ENCODE results near the gene PLEKHS1. TPM values are rescaled to one million over a fixed set of nuclear protein-coding genes. Genes with fewer than 3 reads are reported as not detected.
"Not testable (repeated sequence)": the region's sequence is repeated elsewhere in the genome, so short reads cannot be mapped to it uniquely, and the experiment has no call there.

Gene PLEKHS1
- total RNA-seq, 3 donors from 2014 or later, result 5.3 to 19.3 (median 6.5) TPM

GRCh38 chr10:113819989-113820388 lies 68.5 kb downstream of the PLEKHS1 start:
- intact Hi-C loops (cut with DNase I, micrococcal nuclease), result no loop called here
- no peak for ATAC-seq
- no peak for DNase-seq
- no peaks in the 10 kb centered on the region for H3K4me1 ChIP-seq (ENCODE audit: low read depth)
- no peak for TF ChIP-seq CTCF (IDR thresholded peaks at IDR 0.05)
- H3K36me3 ChIP-seq (ENCODE audit: low read depth), result no peaks in the 10 kb centered on the region
- no peak overlapping the region for H3K4me3 ChIP-seq
- no peaks in the 10 kb centered on the region for H3K9me3 ChIP-seq

DNA sequence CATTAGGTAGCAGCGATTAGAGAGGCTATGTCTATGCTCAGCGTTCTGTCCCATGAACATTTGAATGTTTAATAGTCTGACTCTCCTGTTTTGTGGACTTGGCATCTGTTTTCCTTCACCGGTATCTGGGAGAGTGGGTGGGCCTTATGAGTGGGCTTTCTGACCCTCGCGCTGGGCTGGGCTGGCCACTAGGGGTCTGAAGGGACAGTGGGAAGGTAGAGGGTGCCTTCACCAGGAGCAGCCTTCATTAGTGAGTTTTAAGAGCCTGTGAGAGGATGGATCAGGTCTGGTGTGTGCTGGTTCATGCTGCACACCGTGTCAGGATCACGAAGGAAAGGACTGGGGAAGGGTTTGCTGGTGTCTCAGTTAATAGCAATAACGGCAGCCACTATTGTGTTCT lies 69.0 kb downstream of the PLEKHS1 start:
- ATAC-seq (no peak), DNase-seq (no peak)
- no peak for TF ChIP-seq CTCF (IDR thresholded peaks at IDR 0.05)
- intact Hi-C loops (cut with DNase I, micrococcal nuclease), result no loop called here
- H3K36me3 ChIP-seq (ENCODE audit: low read depth), result no peaks in the 10 kb centered on the region
- no peak overlapping the region for H3K4me3 ChIP-seq
- no peaks in the 10 kb centered on the region for H3K4me1 ChIP-seq (ENCODE audit: low read depth)
- no peaks in the 10 kb centered on the region for H3K9me3 ChIP-seq

DNA sequence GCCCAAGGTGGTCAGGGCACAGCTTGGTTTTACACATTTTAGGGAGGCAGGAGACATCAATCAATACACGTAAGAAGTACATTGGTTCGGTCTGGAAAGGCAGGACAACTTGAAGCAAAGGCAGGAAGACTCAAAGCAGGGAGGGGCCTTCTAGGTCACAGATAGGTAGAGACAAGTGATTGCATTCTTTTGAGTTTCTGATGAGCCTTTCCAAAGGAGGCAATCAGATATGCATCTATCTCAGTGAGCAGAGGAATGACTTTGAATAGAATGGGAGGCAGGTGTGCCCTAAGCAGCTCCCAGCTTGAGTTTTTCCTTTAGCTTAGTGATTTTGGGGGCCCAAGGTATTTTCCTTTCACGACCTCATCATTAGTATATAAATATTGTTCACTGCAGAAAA lies 69.8 kb downstream of the PLEKHS1 start:
- H3K4me3 ChIP-seq; ATAC-seq; DNase-seq; H3K9me3 ChIP-seq; H3K36me3 ChIP-seq (ENCODE audit: low read depth); H3K4me1 ChIP-seq (ENCODE audit: low read depth); intact Hi-C loops (cut with DNase I, micrococcal nuclease): not testable (repeated sequence)

GRCh38 chr10:113822174-113822573 lies 70.7 kb downstream of the PLEKHS1 start:
- DNase-seq (no peak), ATAC-seq (no peak)
- Histone ChIP-seq H3K4me3 (no peak overlapping the region), H3K9me3 (no peaks in the 10 kb centered on the region), H3K36me3 (ENCODE audit: low read depth) (no peaks in the 10 kb centered on the region), H3K4me1 (ENCODE audit: low read depth) (no peaks in the 10 kb centered on the region)
- intact Hi-C loops (cut with DNase I, micrococcal nuclease), result no loop called here
- TF ChIP-seq CTCF (IDR thresholded peaks at IDR 0.05), result no peak

- no peaks in the 10 kb centered on the region for H3K36me3 ChIP-seq (ENCODE audit: low read depth)
- no peaks in the 10 kb centered on the region for H3K9me3 ChIP-seq
- no peak for ATAC-seq
- no peak for TF ChIP-seq CTCF (IDR thresholded peaks at IDR 0.05)
- no peak overlapping the region for H3K4me3 ChIP-seq
- H3K4me1 ChIP-seq (ENCODE audit: low read depth), result no peaks in the 10 kb centered on the region
- DNase-seq, result no peak
- intact Hi-C loops (cut with DNase I, micrococcal nuclease), result no loop called here
Measured at GRCh38 chr10:113823389-113823788, 71.9 kb downstream of the PLEKHS1 start.

- no peak for TF ChIP-seq CTCF (IDR thresholded peaks at IDR 0.05)
- DNase-seq (no peak), ATAC-seq (no peak)
- intact Hi-C loops (cut with DNase I, micrococcal nuclease), result no loop called here
- H3K4me3 ChIP-seq, result no peak overlapping the region
- H3K9me3 ChIP-seq, result no peaks in the 10 kb centered on the region
- H3K36me3 ChIP-seq (ENCODE audit: low read depth), result no peaks in the 10 kb centered on the region
- H3K4me1 ChIP-seq (ENCODE audit: low read depth), result no peaks in the 10 kb centered on the region
Measured at GRCh38 chr10:113825791-113826190, 74.3 kb downstream of the PLEKHS1 start.

- ATAC-seq; intact Hi-C loops (cut with DNase I, micrococcal nuclease); H3K4me3 ChIP-seq: not testable (repeated sequence)
Measured at GRCh38 chr10:113828567-113828966, 77.1 kb downstream of the PLEKHS1 start.

More at GRCh38 chr10:113828567-113828966, 77.1 kb downstream of the PLEKHS1 start:
- not testable (repeated sequence) for H3K9me3 ChIP-seq; H3K36me3 ChIP-seq (ENCODE audit: low read depth); H3K4me1 ChIP-seq (ENCODE audit: low read depth); DNase-seq
